ENCODE data around the gene TAF1.
"Not testable (repeated sequence)": the region's sequence is repeated elsewhere in the genome, so short reads cannot be mapped to it uniquely, and the experiment has no call there.

Gene TAF1

GRCh38 chrX:71393919-71394318 is 27.8 kb downstream of the TAF1 start:
- POLR2A ChIA-PET = no interaction called here
- CTCF ChIA-PET = no interaction called here
- TF ChIP-seq CTCF (IDR thresholded peaks at IDR 0.05; ENCODE audit: insufficient read depth, low read length, missing control alignments) = no peak
- DNase-seq (ENCODE audit: low read depth, low spot score) = no peak
- no peak overlapping the region for H3K4me3 ChIP-seq (ENCODE audit: low read depth, low read length)

GRCh38 chrX:71396576-71396975 is 30.4 kb downstream of the TAF1 start:
- H3K4me3 ChIP-seq (ENCODE audit: low read depth, low read length) = no peak overlapping the region
- ChIA-PET POLR2A (no interaction called here), CTCF (no interaction called here)
- TF ChIP-seq CTCF (IDR thresholded peaks at IDR 0.05; ENCODE audit: insufficient read depth, low read length, missing control alignments) = no peak
- DNase-seq (ENCODE audit: low read depth, low spot score) = no peak

- ChIA-PET CTCF (no interaction called here), POLR2A (no interaction called here)
- TF ChIP-seq CTCF (IDR thresholded peaks at IDR 0.05; ENCODE audit: insufficient read depth, low read length, missing control alignments) = no peak
- no peak for DNase-seq (ENCODE audit: low read depth, low spot score)
- H3K4me3 ChIP-seq (ENCODE audit: low read depth, low read length) = no peak overlapping the region
Measured at GRCh38 chrX:71400710-71401109, 34.6 kb downstream of the TAF1 start.

- H3K4me3 ChIP-seq (ENCODE audit: low read depth, low read length); CTCF ChIA-PET; DNase-seq (ENCODE audit: low read depth, low spot score); POLR2A ChIA-PET: not testable (repeated sequence)
Measured at GRCh38 chrX:71416260-71416659, 50.1 kb downstream of the TAF1 start.

- TF ChIP-seq CTCF (IDR thresholded peaks at IDR 0.05; ENCODE audit: insufficient read depth, low read length, missing control alignments) = no peak
- CTCF ChIA-PET = no interaction called here
- DNase-seq (ENCODE audit: low read depth, low spot score) = no peak
- H3K4me3 ChIP-seq (ENCODE audit: low read depth, low read length) = no peak overlapping the region
- POLR2A ChIA-PET = no interaction called here
Measured at GRCh38 chrX:71420686-71421085, 54.5 kb downstream of the TAF1 start.

- POLR2A ChIA-PET = no interaction called here
- TF ChIP-seq CTCF (IDR thresholded peaks at IDR 0.05; ENCODE audit: insufficient read depth, low read length, missing control alignments) = no peak
- CTCF ChIA-PET = no interaction called here
- DNase-seq (ENCODE audit: low read depth, low spot score) = no peak
- H3K4me3 ChIP-seq (ENCODE audit: low read depth, low read length) = no peak overlapping the region
Measured at GRCh38 chrX:71432733-71433132, 66.6 kb downstream of the TAF1 start.

GRCh38 chrX:71438750-71439149 is 72.6 kb downstream of the TAF1 start:
- POLR2A ChIA-PET = no interaction called here
- no peak overlapping the region for H3K4me3 ChIP-seq (ENCODE audit: low read depth, low read length)
- no peak for DNase-seq (ENCODE audit: low read depth, low spot score)
- TF ChIP-seq CTCF (IDR thresholded peaks at IDR 0.05; ENCODE audit: insufficient read depth, low read length, missing control alignments) = no peak
- CTCF ChIA-PET = interaction anchor here (1.4 kb wide), 1 partner anchor 11 kb away, joined by 3 read pairs; no protein-coding TSS in a partner anchor
